ENCODE results near the gene TIGAR. TPM values are rescaled to one million over a fixed set of nuclear protein-coding genes. Genes with fewer than 3 reads are reported as not detected.

Gene TIGAR
- total RNA-seq, 2 donors from 2014 or later: 1.9 to 6.6 TPM

GRCh38 chr12:4369548-4369947 is 48.5 kb downstream of the TIGAR start:
- Histone ChIP-seq H3K27ac (no peak overlapping the region), H3K36me3 (no peaks in the 10 kb centered on the region), H3K4me1 (replicated peaks) (no peaks in the 10 kb centered on the region), H3K27me3 (replicated peaks; ENCODE audit: insufficient read depth) (no peaks in the 10 kb centered on the region), H3K4me3 (no peak overlapping the region), H3K9me3 (no peaks in the 10 kb centered on the region)
- TF ChIP-seq CTCF (IDR thresholded peaks at IDR 0.05): no peak
- TF ChIP-seq POLR2A (IDR thresholded peaks at IDR 0.05): no peak
- 90% methylated on average over 4 of the region's 4 CpGs for WGBS
- no peak for DNase-seq (ENCODE audit: low spot score)
- intact Hi-C loops (cut with DNase I): no loop called here

GRCh38 chr12:4370265-4370664 is 49.3 kb downstream of the TIGAR start:
- intact Hi-C loops (cut with DNase I): no loop called here
- no peak overlapping the region for H3K4me3 ChIP-seq
- H3K27ac ChIP-seq: no peak overlapping the region
- TF ChIP-seq POLR2A (IDR thresholded peaks at IDR 0.05) (no peak), POLR2AphosphoS5 (IDR thresholded peaks at IDR 0.05) (no peak), CTCF (IDR thresholded peaks at IDR 0.05) (no peak)
- no peaks in the 10 kb centered on the region for H3K4me1 ChIP-seq (replicated peaks)
- no peaks in the 10 kb centered on the region for H3K27me3 ChIP-seq (replicated peaks; ENCODE audit: insufficient read depth)
- H3K36me3 ChIP-seq: no peaks in the 10 kb centered on the region
- H3K9me3 ChIP-seq: no peaks in the 10 kb centered on the region
- no peak for DNase-seq (ENCODE audit: low spot score)
- WGBS: 96% methylated on average over 31 of the region's 31 CpGs

GRCh38 chr12:4372653-4373052 is 51.6 kb downstream of the TIGAR start:
- no peak for TF ChIP-seq POLR2A (IDR thresholded peaks at IDR 0.05)
- TF ChIP-seq POLR2AphosphoS5 (IDR thresholded peaks at IDR 0.05): no peak
- no peak for TF ChIP-seq CTCF (IDR thresholded peaks at IDR 0.05)
- Histone ChIP-seq H3K4me3 (no peak overlapping the region), H3K27ac (no peak overlapping the region), H3K36me3 (no peaks in the 10 kb centered on the region), H3K4me1 (replicated peaks) (no peaks in the 10 kb centered on the region), H3K9me3 (no peaks in the 10 kb centered on the region), H3K27me3 (replicated peaks; ENCODE audit: insufficient read depth) (no peaks in the 10 kb centered on the region)
- intact Hi-C loops (cut with DNase I): no loop called here
- 89% methylated on average over 2 of the region's 2 CpGs for WGBS
- DNase-seq (ENCODE audit: low spot score): no peak

GRCh38 chr12:4375449-4375848 is 54.4 kb downstream of the TIGAR start:
- TF ChIP-seq CTCF (IDR thresholded peaks at IDR 0.05) (no peak), POLR2AphosphoS5 (IDR thresholded peaks at IDR 0.05) (no peak), POLR2A (IDR thresholded peaks at IDR 0.05) (no peak)
- no peak overlapping the region for H3K27ac ChIP-seq
- DNase-seq (ENCODE audit: low spot score): no peak

GRCh38 chr12:4378772-4379171 is 57.8 kb downstream of the TIGAR start:
- TF ChIP-seq CTCF (IDR thresholded peaks at IDR 0.05): no peak
- no peak for TF ChIP-seq POLR2AphosphoS5 (IDR thresholded peaks at IDR 0.05)
- TF ChIP-seq POLR2A (IDR thresholded peaks at IDR 0.05): no peak
- H3K27ac ChIP-seq: no peak overlapping the region
- intact Hi-C loops (cut with DNase I): no loop called here
- no peaks in the 10 kb centered on the region for H3K9me3 ChIP-seq
- H3K27me3 ChIP-seq (replicated peaks; ENCODE audit: insufficient read depth): peaks cover 3% of the 10 kb centered on the region
- no peak for DNase-seq (ENCODE audit: low spot score)
- no peak overlapping the region for H3K4me3 ChIP-seq
- H3K36me3 ChIP-seq: no peaks in the 10 kb centered on the region
- no peaks in the 10 kb centered on the region for H3K4me1 ChIP-seq (replicated peaks)
- WGBS: 86% methylated on average over 1 of the region's 1 CpG

More at GRCh38 chr12:4375449-4375848, 54.4 kb downstream of the TIGAR start:
- no peaks in the 10 kb centered on the region for H3K36me3 ChIP-seq
- no peaks in the 10 kb centered on the region for H3K9me3 ChIP-seq
- no peak overlapping the region for H3K4me3 ChIP-seq
- H3K27me3 ChIP-seq (replicated peaks; ENCODE audit: insufficient read depth): no peaks in the 10 kb centered on the region
- intact Hi-C loops (cut with DNase I): no loop called here
- H3K4me1 ChIP-seq (replicated peaks): no peaks in the 10 kb centered on the region
- 64% methylated on average over 6 of the region's 6 CpGs for WGBS
